GM23338 (cell line): ENCODE data around the gene DDI2. TPM values are rescaled to one million over a fixed set of nuclear protein-coding genes. Genes with fewer than 3 reads are reported as not detected.
A peak's percentile ranks its signal among the peaks of the same experiment; 100 is the strongest.

Experiments
- ATAC-seq: fragments of 200-7000 bp; cut with Tn5 transposase; 3 replicates; pipeline ENCODE4 v1.9.1; 2020
- DNase-seq: peaks from one replicate; pipeline ENCODE4 v3.0.0-alpha.2; 2015; ENCODE audit warnings: low spot score
- H2AFZ ChIP-seq: fragments of 200-600 bp; sonication (generic); 2 replicates; pipeline ENCODE4 v1.8.0; 2016; ENCODE audit warnings: antibody characterized with exemption, mild to moderate bottlenecking, moderate library complexity
- H3F3A ChIP-seq: fragments of 200-600 bp; sonication (generic); replicated peaks from 2 replicates; pipeline ENCODE4 v1.8.0; 2017; ENCODE audit warnings: antibody characterized with exemption, mixed run types, low read depth
- H3K27ac ChIP-seq: fragments of 200-600 bp; sonication (generic); 2 replicates; pipeline ENCODE4 v1.6.1; 2016; ENCODE audit warnings: low read depth
- H3K27me3 ChIP-seq: fragments of 200-600 bp; sonication (generic); 2 replicates; pipeline ENCODE4 v1.8.0; 2016; ENCODE audit warnings: mild to moderate bottlenecking, mixed run types, moderate library complexity; ENCODE audit not compliant: insufficient read depth
- H3K36me3 ChIP-seq: fragments of 200-600 bp; sonication (generic); 2 replicates; pipeline ENCODE4 v1.8.0; 2016; ENCODE audit warnings: mild to moderate bottlenecking; ENCODE audit not compliant: insufficient read depth
- H3K4me1 ChIP-seq: fragments of 200-600 bp; sonication (generic); 2 replicates; pipeline ENCODE4 v1.8.0; 2016; ENCODE audit warnings: mild to moderate bottlenecking, moderate library complexity; ENCODE audit not compliant: insufficient read depth
- H3K4me2 ChIP-seq: fragments of 200-600 bp; sonication (generic); 2 replicates; pipeline ENCODE4 v1.7.1; 2017; ENCODE audit warnings: mixed run types
- H3K4me3 ChIP-seq: fragments of 200-600 bp; sonication (generic); 2 replicates; pipeline ENCODE4 v1.6.1; 2016; ENCODE audit warnings: mixed run types
- H3K79me2 ChIP-seq: fragments of 200-600 bp; sonication (generic); replicated peaks from 2 replicates; pipeline ENCODE4 v1.8.0; 2017; ENCODE audit warnings: mild to moderate bottlenecking; ENCODE audit not compliant: insufficient read depth
- H3K9me2 ChIP-seq: fragments of 200-600 bp; sonication (generic); 2 replicates; pipeline ENCODE4 v1.8.0; 2017; ENCODE audit not compliant: insufficient read depth
- H4K20me1 ChIP-seq: fragments of 200-600 bp; sonication (generic); replicated peaks from 2 replicates; pipeline ENCODE4 v1.8.0; 2017; ENCODE audit warnings: mild to moderate bottlenecking; ENCODE audit not compliant: insufficient read depth
- H3K27ac Mint-ChIP-seq: 2 replicates; pipeline ENCODE4 v1.8.0; 2020; ENCODE audit warnings: inconsistent platforms, mild to moderate bottlenecking, moderate library complexity, mixed read lengths
- H3K27me3 Mint-ChIP-seq: 3 replicates; pipeline ENCODE4 v1.8.0; 2022; ENCODE audit warnings: low read depth, mild to moderate bottlenecking, moderate library complexity, mixed read lengths, inconsistent platforms; ENCODE audit not compliant: insufficient read depth, poor library complexity
- H3K36me3 Mint-ChIP-seq: 3 replicates; pipeline ENCODE4 v1.8.0; 2021; ENCODE audit warnings: low read depth, mild to moderate bottlenecking, inconsistent platforms, moderate library complexity, mixed read lengths
- H3K4me1 Mint-ChIP-seq: 3 replicates; pipeline ENCODE4 v1.8.0; 2020; ENCODE audit warnings: mild to moderate bottlenecking, inconsistent platforms, mixed read lengths
- H3K4me3 Mint-ChIP-seq: 3 replicates; pipeline ENCODE4 v1.8.0; 2021; ENCODE audit warnings: moderate library complexity, mild to moderate bottlenecking, inconsistent platforms, mixed read lengths
- H3K9me3 Mint-ChIP-seq: 3 replicates; pipeline ENCODE4 v1.8.0; 2020; ENCODE audit warnings: moderate library complexity, mild to moderate bottlenecking, inconsistent platforms, mixed read lengths
- ETS1 ChIP-seq: IDR thresholded peaks from 2 replicates; pipeline ENCODE4 v1.6.1; 2016; ENCODE audit warnings: antibody characterized with exemption
- EZH2phosphoT487 ChIP-seq: fragments of 200-600 bp; sonication (generic); IDR thresholded peaks from one replicate; pipeline ENCODE4 v1.8.1; 2018; ENCODE audit warnings: antibody characterized with exemption; ENCODE audit not compliant: unreplicated experiment
- JUNB ChIP-seq: IDR thresholded peaks from one replicate; pipeline ENCODE4 v1.6.1; 2016; ENCODE audit warnings: antibody characterized with exemption; ENCODE audit not compliant: unreplicated experiment
- NANOG ChIP-seq: IDR thresholded peaks from 2 replicates; pipeline ENCODE4 v1.6.1; 2016; ENCODE audit warnings: antibody characterized with exemption, borderline replicate concordance
- POLR2AphosphoS5 ChIP-seq: IDR thresholded peaks from 2 replicates; pipeline ENCODE4 v1.6.1; 2016; ENCODE audit warnings: antibody characterized with exemption, low read depth
- REST ChIP-seq: IDR thresholded peaks from one replicate; pipeline ENCODE4 v1.6.1; 2018; ENCODE audit warnings: antibody characterized with exemption; ENCODE audit not compliant: unreplicated experiment
- STAT1 ChIP-seq: IDR thresholded peaks from one replicate; pipeline ENCODE4 v1.6.1; 2016; ENCODE audit warnings: antibody characterized with exemption; ENCODE audit not compliant: unreplicated experiment
- ZNF331 ChIP-seq: fragments of 250-450 bp; sonication (Bioruptor Pico); IDR thresholded peaks from 2 replicates; pipeline ENCODE4 v1.5.0; 2020; ENCODE audit warnings: low read depth, mild to moderate bottlenecking, moderate library complexity
- ZNF462 ChIP-seq: fragments of 250-450 bp; sonication (Bioruptor Pico); IDR thresholded peaks from 2 replicates; pipeline ENCODE4 v1.5.0; 2020; ENCODE audit warnings: mild to moderate bottlenecking, moderate library complexity
- polyA plus RNA-seq: library from polyadenylated mRNA; unstranded; fragments of >200 nt; fragmentation: Nextera tagmentation; extraction: Ambion mirVana; gene quantifications from 2 replicates; pipeline ENCODE4 v1.2.1, GENCODE V29; 2016
- total RNA-seq: library from RNA; depleted of rRNA; stranded (reverse); fragments of >200 nt; shearing (Covaris generic); gene quantifications from 2 replicates; pipeline ENCODE4 v1.2.3, GENCODE V29; 2014

DDI2 gene
- total and polyA plus RNA-seq, 2 experiments from 2014 or later: 8.0 to 43.3 TPM

GRCh38 chr1:15693371-15693770 is 76.1 kb downstream of the DDI2 start (continued):
- no peak for TF ChIP-seq REST
- no peak for TF ChIP-seq EZH2phosphoT487

- no peak for DNase-seq
- Histone ChIP-seq H3K4me1 (no peaks in the 10 kb centered on the region), H2AFZ (no peak overlapping the region), H3F3A (no peaks in the 10 kb centered on the region), H4K20me1 (no peaks in the 10 kb centered on the region; the same call in 1 of the 2 replicates), H3K27ac (peak overlapping the region; percentile 32; the same call in 1 of the 2 replicates), H3K27me3 (no peaks in the 10 kb centered on the region), H3K4me3 (no peak overlapping the region), H3K36me3 (no peaks in the 10 kb centered on the region), H3K4me2 (no peak overlapping the region), H3K79me2 (peaks cover 44% of the 10 kb centered on the region), H3K9me2 (no peaks in the 10 kb centered on the region)
- no peak for ATAC-seq
- no peak overlapping the region for H3K4me3 Mint-ChIP-seq
- peaks cover 3% of the 10 kb centered on the region for H3K27me3 Mint-ChIP-seq
- no peaks in the 10 kb centered on the region; the same call in 2 of the 3 replicates for H3K4me1 Mint-ChIP-seq
- no peak overlapping the region for H3K27ac Mint-ChIP-seq
- H3K36me3 Mint-ChIP-seq: peaks cover 12% of the 10 kb centered on the region; the same call in 2 of the 3 replicates
- no peaks in the 10 kb centered on the region for H3K9me3 Mint-ChIP-seq
- TF ChIP-seq NANOG (no peak), EZH2phosphoT487 (no peak), ETS1 (no peak), REST (no peak), ZNF462 (no peak), POLR2AphosphoS5 (no peak), STAT1 (no peak), ZNF331 (CRISPR knock-in tag) (no peak), JUNB (no peak)
Observed at GRCh38 chr1:15696956-15697521, 79.8 kb downstream of the DDI2 start.
